GM12878 (cell line): Measurements from ENCODE around the gene PCNX4. TPM values are rescaled to one million over a fixed set of nuclear protein-coding genes. Genes with fewer than 3 reads are reported as not detected.

ENCODE experiments used
- ATAC-seq: fragments of 200-7000 bp; cut with Tn5 transposase; 3 replicates; pipeline ENCODE4 v1.9.1; 2020; ENCODE audit warnings: mild to moderate bottlenecking, moderate library complexity
- BruUV-seq: library from RNA; stranded (reverse); fragments of 400-500 nt; replicated peaks from 2 replicates; lab custom pipeline; 2021; lab: Mats Ljungman, UMichigan
- CTCF ChIA-PET: fragments of 300-600 bp; sonication (Branson Sonifier 250); formaldehyde crosslinking; extraction: SDS; loops from one replicate; lab custom pipeline; 2021; ENCODE audit warnings: inconsistent platforms; lab: Yijun Ruan, JAX
- POLR2A ChIA-PET: fragments of 350-600 bp; formaldehyde crosslinking; extraction: SDS; loops from one replicate; lab custom pipeline; 2021; ENCODE audit warnings: inconsistent platforms; lab: Charles Lee
- RAD21 ChIA-PET: fragments of 300-600 bp; sonication (Branson Sonifier 250); formaldehyde crosslinking; loops from one replicate; lab custom pipeline; 2023; ENCODE audit warnings: antibody characterized with exemption; ENCODE audit not compliant: unreplicated experiment; lab: Charles Lee
- SMC1A ChIA-PET: fragments of 300-600 bp; sonication (Branson Sonifier 250); formaldehyde crosslinking; loops from one replicate; lab custom pipeline; 2023; ENCODE audit not compliant: unreplicated experiment, uncharacterized antibody; lab: Charles Lee
- DNase-seq: peaks from one replicate; pipeline ENCODE4 v3.0.0-alpha.2; 2011; ENCODE audit warnings: low read depth, low spot score
- FAIRE-seq: peaks from 3 replicates; lab custom pipeline; 2011; peaks lifted over from hg19 to GRCh38; lab: Jason Lieb, UNC
- H2AFZ ChIP-seq: 2 replicates; pipeline ENCODE4 v1.6.0; 2011; ENCODE audit warnings: low read depth, low read length, control low read depth; ENCODE audit not compliant: control insufficient read depth
- H3K27ac ChIP-seq: 2 replicates; pipeline ENCODE4 v1.5.1; 2011; ENCODE audit warnings: control low read depth; ENCODE audit not compliant: control insufficient read depth, insufficient read depth
- H3K27me3 ChIP-seq, 2 experiments: replicated peaks in 1 of 2; 2 replicates each; pipeline versions ENCODE4 v1.6.0 to v1.6.1; 2011; ENCODE audit warnings: low read length in 1 of 2; ENCODE audit not compliant: control insufficient read depth in 2 of 2, insufficient read depth in 2 of 2
- H3K36me3 ChIP-seq, 2 experiments: 2 replicates each; pipeline ENCODE4 v1.5.1; 2011; ENCODE audit warnings: low read length in 1 of 2; ENCODE audit not compliant: control insufficient read depth in 2 of 2, insufficient read depth in 2 of 2
- H3K4me1 ChIP-seq: 2 replicates; pipeline ENCODE4 v1.6.1; 2011; ENCODE audit warnings: mild to moderate bottlenecking, low read length, moderate library complexity, mixed read lengths; ENCODE audit not compliant: control insufficient read depth, insufficient read depth
- H3K4me2 ChIP-seq: 2 replicates; pipeline ENCODE4 v1.6.0; 2011; ENCODE audit warnings: control low read depth; ENCODE audit not compliant: control insufficient read depth, insufficient read depth
- H3K4me3 ChIP-seq: fragments of 200-600 bp; sonication (generic); 2 replicates; pipeline ENCODE4 v1.5.1; 2016
- H3K79me2 ChIP-seq: 2 replicates; pipeline ENCODE4 v1.6.0; 2011; ENCODE audit warnings: low read length; ENCODE audit not compliant: control insufficient read depth, insufficient read depth
- H3K9ac ChIP-seq: 2 replicates; pipeline ENCODE4 v1.8.0; 2011; ENCODE audit warnings: low read length, control low read depth, mixed read lengths; ENCODE audit not compliant: control insufficient read depth, insufficient read depth
- H3K9me3 ChIP-seq: replicated peaks from 3 replicates; pipeline ENCODE4 v1.5.1; 2011; ENCODE audit warnings: mild to moderate bottlenecking, low read length; ENCODE audit not compliant: control insufficient read depth, insufficient read depth
- H4K20me1 ChIP-seq: 2 replicates; pipeline ENCODE4 v1.6.0; 2011; ENCODE audit not compliant: control insufficient read depth, insufficient read depth
- E2F8 ChIP-seq: fragments of 450-650 bp; IDR thresholded peaks from 2 replicates; pipeline ENCODE4 v1.6.1; 2018; ENCODE audit warnings: mild to moderate bottlenecking, low read depth, moderate library complexity; ENCODE audit not compliant: partially characterized antibody
- EP300 ChIP-seq, 2 experiments: fragments of 150-350 bp in 1 of 2; IDR thresholded peaks; 2 replicates each; pipeline ENCODE4 v1.6.1; 2011 to 2012; ENCODE audit warnings: low read depth in 2 of 2, low read length in 2 of 2, borderline replicate concordance in 1 of 2, improper control_type of control experiment in 1 of 2, inconsistent platforms in 1 of 2; ENCODE audit not compliant: control insufficient read depth in 1 of 2
- KAT2A ChIP-seq: conservative IDR thresholded peaks from 2 replicates; pipeline ENCODE4 v1.6.1; 2011; ENCODE audit warnings: low read depth, low read length; ENCODE audit not compliant: control insufficient read depth
- MTA3 ChIP-seq: IDR thresholded peaks from 2 replicates; pipeline ENCODE4 v1.6.1; 2012; ENCODE audit warnings: low read length, inconsistent platforms, borderline replicate concordance
- REST ChIP-seq: IDR thresholded peaks from 2 replicates; pipeline ENCODE4 v1.6.1; 2012; ENCODE audit warnings: mild to moderate bottlenecking, low read depth, low read length
- SKIL ChIP-seq: fragments of 450-650 bp; IDR thresholded peaks from 2 replicates; pipeline ENCODE4 v1.6.1; 2017; ENCODE audit warnings: mild to moderate bottlenecking, low read depth, inconsistent platforms; ENCODE audit not compliant: poor library complexity, severe bottlenecking
- SMARCA5 ChIP-seq: fragments of 450-650 bp; IDR thresholded peaks from 2 replicates; pipeline ENCODE4 v1.6.1; 2017; ENCODE audit warnings: mild to moderate bottlenecking
- SP1 ChIP-seq: IDR thresholded peaks from one replicate; pipeline ENCODE4 v1.6.1; 2011; ENCODE audit warnings: low read depth, low read length
- SUZ12 ChIP-seq: fragments of 200-600 bp; sonication (generic); IDR thresholded peaks from one replicate; pipeline ENCODE4 v1.6.1; 2018; ENCODE audit warnings: antibody characterized with exemption, mild to moderate bottlenecking; ENCODE audit not compliant: unreplicated experiment
- ZNF622 ChIP-seq: fragments of 450-650 bp; IDR thresholded peaks from 2 replicates; pipeline ENCODE4 v1.6.1; 2017; ENCODE audit warnings: mild to moderate bottlenecking, inconsistent platforms
- ZZZ3 ChIP-seq: IDR thresholded peaks from 2 replicates; pipeline ENCODE4 v1.6.1; 2011; ENCODE audit warnings: low read depth; ENCODE audit not compliant: control insufficient read depth, insufficient read length
- WGBS: methylation state at CpG from one replicate; pipeline ENCODE4 v1.1.6; 2016; ENCODE audit warnings: low lambda C conversion rate; ENCODE audit not compliant: insufficient replicate concordance, insufficient coverage; ENCODE audit errors: missing lambda C conversion rate; 5-methylcytosine and 5-hydroxymethylcytosine counted together
- in situ Hi-C: fragments of 300-500 bp; cut with MboI; formaldehyde crosslinking; loops from 9 replicates; pipeline ENCODE4 v1.14.3; 2018; ENCODE audit warnings: mixed read lengths
- intact Hi-C: fragments of 100-400 bp; cut with micrococcal nuclease; formaldehyde crosslinking; loops from one replicate; pipeline ENCODE4 v1.14.2; 2022; ENCODE audit not compliant: unreplicated experiment
- polyA plus RNA-seq, 11 experiments: library from polyadenylated mRNA; depleted of rRNA in 4 of 11; unstranded in 6 of 11; stranded (reverse) in 5 of 11; fragments of >200 nt; fragmentation: Nextera tagmentation in 4 of 11; fragmentation: Illumina TruSeq in 1 of 11; extraction: Ambion mirVana in 4 of 11; extraction: Trizol in 1 of 11; gene quantifications; 1 replicate in 1 of 11; 2 replicates in 10 of 11; pipeline versions ENCODE4 v1.2.1 to v1.2.3, GENCODE V29; 2011 to 2016; ENCODE audit warnings: inconsistent platforms in 2 of 11, missing spikeins in 2 of 11, low read depth in 1 of 11
- total RNA-seq, 4 experiments: library from RNA; depleted of rRNA in 3 of 4; stranded (reverse); fragments of >200 nt in 3 of 4; fragmentation: Illumina TruSeq in 1 of 4; extraction: Trizol in 1 of 4; gene quantifications; 2 replicates each; pipeline versions ENCODE4 v1.2.1 to v1.2.3, GENCODE V29; 2013 to 2021

PCNX4 gene
- total and polyA plus RNA-seq, 10 of the 15 experiments (the other 5 are each of a cell fraction or from before 2014, with no cell fraction given): 13.8 to 56.6 (median 39.4) TPM

GRCh38 chr14:60204104-60204842 lies 112.5 kb downstream of the PCNX4 start:
- ChIA-PET CTCF (interaction anchor here (0.6 to 5.5 kb wide), 16 partner anchors 8 to 356 kb away, joined by 3 to 42 read pairs (median 6); partner anchors contain the start of gene PPM1A), SMC1A (interaction anchor here (0.7 to 17.6 kb wide), 15 partner anchors 8 to 240 kb away, joined by 3 to 303 read pairs (median 5); partner anchors contain the start of gene PPM1A), RAD21 (interaction anchor here (0.9 to 15.8 kb wide), 14 partner anchors 9 to 147 kb away, joined by 3 to 446 read pairs (median 10); partner anchors contain the start of genes DHRS7 and PPM1A), POLR2A (interaction anchor here (0.6 to 19.5 kb wide), 8 partner anchors 9 to 139 kb away, joined by 3 to 251 read pairs (median 8); partner anchors contain the start of gene PPM1A)
- H2AFZ ChIP-seq: peak overlapping the region; percentile 34
- peak overlapping the region; percentile 87 for H3K4me2 ChIP-seq
- BruUV-seq: TSS peak; percentile 78
- H4K20me1 ChIP-seq: no peaks in the 10 kb centered on the region
- no peaks in the 10 kb centered on the region for H3K36me3 ChIP-seq
- peak; percentile 93 for FAIRE-seq
- peak; percentile 90 for DNase-seq
- in situ Hi-C loops: no loop called here
- H3K27me3 ChIP-seq: no peaks in the 10 kb centered on the region
- peak; percentile 78 for ATAC-seq
- no peaks in the 10 kb centered on the region; the same call in 1 of the 2 replicates for H3K79me2 ChIP-seq
- H3K4me1 ChIP-seq: peaks cover 44% of the 10 kb centered on the region
- H3K9me3 ChIP-seq: peaks cover 4% of the 10 kb centered on the region
- WGBS: 0% methylated on average over 8 of the region's 8 CpGs
- peak overlapping the region; percentile 59 for H3K9ac ChIP-seq
- H3K27ac ChIP-seq: peak overlapping the region; percentile 91
- intact Hi-C loops: loop anchor here (1.0 kb wide), 1 partner anchor 8 kb away; no protein-coding TSS in a partner anchor
- H3K4me3 ChIP-seq: peak overlapping the region; percentile 43; the same call in 1 of the 2 replicates
- TF ChIP-seq KAT2A (no peak), SKIL (no peak), SMARCA5 (0 out of 2 replicates have a peak, but pooled peaks have one; percentile 52), EP300 (IDR thresholded peaks at IDR 0.05; ENCODE audit: borderline replicate concordance in 1 of 2, control insufficient read depth in 1 of 2, low read depth in 2 of 2, low read length in 2 of 2) (peak; percentile 77 to 88; a peak in 3 of 4 replicates), SP1 (peak; percentile 51), MTA3 (no peak; the same call in 1 of the 2 replicates), ZNF622 (no peak), SUZ12 (no peak), E2F8 (no peak), REST (no peak), ZZZ3 (no peak)
